GM19025 (cell line): ENCODE results near the gene MT2A.
"Not testable (repeated sequence)": the region's sequence is repeated elsewhere in the genome, so short reads cannot be mapped to it uniquely, and the experiment has no call there.

Experiments used
- ATAC-seq: cut with Tn5 transposase; IDR thresholded peaks from one replicate; pipeline ENCODE4 v1.9.1; 2021; ENCODE audit warnings: mild to moderate bottlenecking, low read depth, moderate library complexity; ENCODE audit not compliant: unreplicated experiment

MT2A gene

GRCh38 chr16:56618138-56618537 lies 9.8 kb downstream of the MT2A start:
- ATAC-seq = no peak

- ATAC-seq = no peak
Observed at GRCh38 chr16:56620339-56620897, 12.0 kb downstream of the MT2A start.

GRCh38 chr16:56621665-56622445 lies 13.5 kb downstream of the MT2A start:
- not testable (repeated sequence) for ATAC-seq

GRCh38 chr16:56623184-56623583 lies 14.8 kb downstream of the MT2A start:
- ATAC-seq = not testable (repeated sequence)

- ATAC-seq = no peak
Observed at GRCh38 chr16:56623637-56624036, 15.3 kb downstream of the MT2A start.

GRCh38 chr16:56625140-56625942 lies 17.0 kb downstream of the MT2A start, which contains the start of gene MT1E:
TSS of gene MT1E (plus strand) at chr16:56625781. CDS start at chr16:56625852, 71 bp downstream.
- peak; percentile 50 for ATAC-seq

- no peak for ATAC-seq
Observed at GRCh38 chr16:56625943-56626654, 17.7 kb downstream of the MT2A start.

- no peak for ATAC-seq
Observed at GRCh38 chr16:56626685-56627084, 18.3 kb downstream of the MT2A start.

- no peak for ATAC-seq
Observed at GRCh38 chr16:56628486-56629350, 20.3 kb downstream of the MT2A start.

- ATAC-seq = no peak
Observed at GRCh38 chr16:56629531-56629930, 21.1 kb downstream of the MT2A start.

GRCh38 chr16:56630134-56630533 lies 21.8 kb downstream of the MT2A start:
- ATAC-seq = peak; percentile 79

GRCh38 chr16:56631197-56631596 lies 22.8 kb downstream of the MT2A start:
- no peak for ATAC-seq

- ATAC-seq = no peak
Observed at GRCh38 chr16:56631832-56632155, 23.4 kb downstream of the MT2A start.

- no peak for ATAC-seq
Observed at GRCh38 chr16:56632156-56632847, 23.9 kb downstream of the MT2A start, which contains the start of gene MT1M. TSS of gene MT1M (plus strand) at chr16:56632659. CDS start at chr16:56632732, 73 bp downstream.

- ATAC-seq = no peak
Observed at GRCh38 chr16:56632848-56633365, 24.5 kb downstream of the MT2A start.

GRCh38 chr16:56633535-56633934 lies 25.2 kb downstream of the MT2A start:
- ATAC-seq = no peak

GRCh38 chr16:56634715-56635440 lies 26.5 kb downstream of the MT2A start:
- ATAC-seq = no peak

- ATAC-seq = no peak
Observed at GRCh38 chr16:56635441-56635967, 27.1 kb downstream of the MT2A start.
